ENCODE results near the gene DLGAP1.
"Not testable (repeated sequence)": the region's sequence is repeated elsewhere in the genome, so short reads cannot be mapped to it uniquely, and the experiment has no call there.

DLGAP1 gene

GRCh38 chr18:4292696-4293095 lies 162.4 kb downstream of the DLGAP1 start:
- no peak for DNase-seq (ENCODE audit: low read depth in 2 of 3, low spot score in 2 of 3)

GRCh38 chr18:4287340-4287739 lies 167.8 kb downstream of the DLGAP1 start:
- not testable (repeated sequence) for DNase-seq (ENCODE audit: low read depth in 2 of 3, low spot score in 2 of 3)

GRCh38 chr18:4286256-4286655 lies 168.9 kb downstream of the DLGAP1 start:
- DNase-seq (ENCODE audit: low read depth in 2 of 3, low spot score in 2 of 3) = no peak

GRCh38 chr18:4285525-4285924 lies 169.6 kb downstream of the DLGAP1 start:
- DNase-seq (ENCODE audit: low read depth in 2 of 3, low spot score in 2 of 3) = no peak

- no peak for DNase-seq (ENCODE audit: low read depth in 2 of 3, low spot score in 2 of 3)
Observed at GRCh38 chr18:4284528-4284927, 170.6 kb downstream of the DLGAP1 start.

GRCh38 chr18:4283746-4284291 lies 171.3 kb downstream of the DLGAP1 start:
- DNase-seq (ENCODE audit: low read depth in 2 of 3, low spot score in 2 of 3) = no peak

GRCh38 chr18:4282954-4283353 lies 172.2 kb downstream of the DLGAP1 start:
- DNase-seq (ENCODE audit: low read depth in 2 of 3, low spot score in 2 of 3) = no peak

GRCh38 chr18:4276953-4277585 lies 178.0 kb downstream of the DLGAP1 start:
- no peak for DNase-seq (ENCODE audit: low read depth in 2 of 3, low spot score in 2 of 3)

- no peak for DNase-seq (ENCODE audit: low read depth in 2 of 3, low spot score in 2 of 3)
Observed at GRCh38 chr18:4271952-4272351, 183.2 kb downstream of the DLGAP1 start.

GRCh38 chr18:4270988-4271387 lies 184.1 kb downstream of the DLGAP1 start:
- no peak for DNase-seq (ENCODE audit: low read depth in 2 of 3, low spot score in 2 of 3)

- DNase-seq (ENCODE audit: low read depth in 2 of 3, low spot score in 2 of 3) = no peak
Observed at GRCh38 chr18:4270016-4270415, 185.1 kb downstream of the DLGAP1 start.

GRCh38 chr18:4267641-4268040 lies 187.5 kb downstream of the DLGAP1 start:
- DNase-seq (ENCODE audit: low read depth in 2 of 3, low spot score in 2 of 3) = no peak

GRCh38 chr18:4264347-4264791 lies 190.7 kb downstream of the DLGAP1 start:
- no peak for DNase-seq (ENCODE audit: low read depth in 2 of 3, low spot score in 2 of 3)

- DNase-seq (ENCODE audit: low read depth in 2 of 3, low spot score in 2 of 3) = no peak
Observed at GRCh38 chr18:4260107-4260506, 195.0 kb downstream of the DLGAP1 start.

- DNase-seq (ENCODE audit: low read depth in 2 of 3, low spot score in 2 of 3) = no peak
Observed at GRCh38 chr18:4256766-4257417, 198.2 kb downstream of the DLGAP1 start.

- DNase-seq (ENCODE audit: low read depth in 2 of 3, low spot score in 2 of 3) = no peak
Observed at GRCh38 chr18:4254840-4255239, 200.3 kb downstream of the DLGAP1 start.

- DNase-seq (ENCODE audit: low read depth in 2 of 3, low spot score in 2 of 3) = no peak
Observed at GRCh38 chr18:4252829-4253228, 202.3 kb downstream of the DLGAP1 start.

- no peak for DNase-seq (ENCODE audit: low read depth in 2 of 3, low spot score in 2 of 3)
Observed at GRCh38 chr18:4251873-4252272, 203.2 kb downstream of the DLGAP1 start.

GRCh38 chr18:4251206-4251605 lies 203.9 kb downstream of the DLGAP1 start:
- DNase-seq (ENCODE audit: low read depth in 2 of 3, low spot score in 2 of 3) = no peak

- DNase-seq (ENCODE audit: low read depth in 2 of 3, low spot score in 2 of 3) = no peak
Observed at GRCh38 chr18:4250141-4250540, 205.0 kb downstream of the DLGAP1 start.

GRCh38 chr18:4248686-4249085 lies 206.4 kb downstream of the DLGAP1 start:
- no peak for DNase-seq (ENCODE audit: low read depth in 2 of 3, low spot score in 2 of 3)

- no peak for DNase-seq (ENCODE audit: low read depth in 2 of 3, low spot score in 2 of 3)
Observed at GRCh38 chr18:4246374-4246773, 208.7 kb downstream of the DLGAP1 start.

GRCh38 chr18:4245456-4245855 lies 209.7 kb downstream of the DLGAP1 start:
- no peak for DNase-seq (ENCODE audit: low read depth in 2 of 3, low spot score in 2 of 3)
